Measurements from ENCODE around the gene KCNQ1.

DNA sequence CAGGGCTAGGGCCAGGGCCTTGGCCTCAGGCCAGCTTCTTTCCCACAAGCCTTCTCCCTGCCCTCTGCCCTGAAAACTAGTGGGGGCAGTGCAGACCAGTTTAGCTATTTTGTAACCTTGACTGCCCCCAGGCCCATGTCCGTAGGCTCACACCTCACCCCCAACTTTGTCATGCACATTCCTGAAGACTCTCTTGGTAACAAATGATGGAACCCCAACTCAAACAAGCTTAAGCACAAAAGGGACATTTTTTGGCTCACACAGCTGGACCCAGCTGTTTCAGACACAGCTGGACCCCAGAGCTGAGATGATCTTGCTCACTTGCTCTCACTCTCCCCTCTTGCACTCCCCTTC, 208.4 kb downstream of the KCNQ1 start:
- TF ChIP-seq, protein P1, sequence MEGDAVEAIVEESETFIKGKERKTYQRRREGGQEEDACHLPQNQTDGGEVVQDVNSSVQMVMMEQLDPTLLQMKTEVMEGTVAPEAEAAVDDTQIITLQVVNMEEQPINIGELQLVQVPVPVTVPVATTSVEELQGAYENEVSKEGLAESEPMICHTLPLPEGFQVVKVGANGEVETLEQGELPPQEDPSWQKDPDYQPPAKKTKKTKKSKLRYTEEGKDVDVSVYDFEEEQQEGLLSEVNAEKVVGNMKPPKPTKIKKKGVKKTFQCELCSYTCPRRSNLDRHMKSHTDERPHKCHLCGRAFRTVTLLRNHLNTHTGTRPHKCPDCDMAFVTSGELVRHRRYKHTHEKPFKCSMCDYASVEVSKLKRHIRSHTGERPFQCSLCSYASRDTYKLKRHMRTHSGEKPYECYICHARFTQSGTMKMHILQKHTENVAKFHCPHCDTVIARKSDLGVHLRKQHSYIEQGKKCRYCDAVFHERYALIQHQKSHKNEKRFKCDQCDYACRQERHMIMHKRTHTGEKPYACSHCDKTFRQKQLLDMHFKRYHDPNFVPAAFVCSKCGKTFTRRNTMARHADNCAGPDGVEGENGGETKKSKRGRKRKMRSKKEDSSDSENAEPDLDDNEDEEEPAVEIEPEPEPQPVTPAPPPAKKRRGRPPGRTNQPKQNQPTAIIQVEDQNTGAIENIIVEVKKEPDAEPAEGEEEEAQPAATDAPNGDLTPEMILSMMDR (CRISPR knock-in tag; IDR thresholded peaks at IDR 0.05), result no peak
- TF ChIP-seq, protein P2, sequence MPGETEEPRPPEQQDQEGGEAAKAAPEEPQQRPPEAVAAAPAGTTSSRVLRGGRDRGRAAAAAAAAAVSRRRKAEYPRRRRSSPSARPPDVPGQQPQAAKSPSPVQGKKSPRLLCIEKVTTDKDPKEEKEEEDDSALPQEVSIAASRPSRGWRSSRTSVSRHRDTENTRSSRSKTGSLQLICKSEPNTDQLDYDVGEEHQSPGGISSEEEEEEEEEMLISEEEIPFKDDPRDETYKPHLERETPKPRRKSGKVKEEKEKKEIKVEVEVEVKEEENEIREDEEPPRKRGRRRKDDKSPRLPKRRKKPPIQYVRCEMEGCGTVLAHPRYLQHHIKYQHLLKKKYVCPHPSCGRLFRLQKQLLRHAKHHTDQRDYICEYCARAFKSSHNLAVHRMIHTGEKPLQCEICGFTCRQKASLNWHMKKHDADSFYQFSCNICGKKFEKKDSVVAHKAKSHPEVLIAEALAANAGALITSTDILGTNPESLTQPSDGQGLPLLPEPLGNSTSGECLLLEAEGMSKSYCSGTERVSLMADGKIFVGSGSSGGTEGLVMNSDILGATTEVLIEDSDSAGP (CRISPR knock-in tag; IDR thresholded peaks at IDR 0.05; ENCODE audit: borderline replicate concordance), result no peak
- TF ChIP-seq ERF (CRISPR knock-in tag; IDR thresholded peaks at IDR 0.05), result no peak
- TF ChIP-seq, protein P3, sequence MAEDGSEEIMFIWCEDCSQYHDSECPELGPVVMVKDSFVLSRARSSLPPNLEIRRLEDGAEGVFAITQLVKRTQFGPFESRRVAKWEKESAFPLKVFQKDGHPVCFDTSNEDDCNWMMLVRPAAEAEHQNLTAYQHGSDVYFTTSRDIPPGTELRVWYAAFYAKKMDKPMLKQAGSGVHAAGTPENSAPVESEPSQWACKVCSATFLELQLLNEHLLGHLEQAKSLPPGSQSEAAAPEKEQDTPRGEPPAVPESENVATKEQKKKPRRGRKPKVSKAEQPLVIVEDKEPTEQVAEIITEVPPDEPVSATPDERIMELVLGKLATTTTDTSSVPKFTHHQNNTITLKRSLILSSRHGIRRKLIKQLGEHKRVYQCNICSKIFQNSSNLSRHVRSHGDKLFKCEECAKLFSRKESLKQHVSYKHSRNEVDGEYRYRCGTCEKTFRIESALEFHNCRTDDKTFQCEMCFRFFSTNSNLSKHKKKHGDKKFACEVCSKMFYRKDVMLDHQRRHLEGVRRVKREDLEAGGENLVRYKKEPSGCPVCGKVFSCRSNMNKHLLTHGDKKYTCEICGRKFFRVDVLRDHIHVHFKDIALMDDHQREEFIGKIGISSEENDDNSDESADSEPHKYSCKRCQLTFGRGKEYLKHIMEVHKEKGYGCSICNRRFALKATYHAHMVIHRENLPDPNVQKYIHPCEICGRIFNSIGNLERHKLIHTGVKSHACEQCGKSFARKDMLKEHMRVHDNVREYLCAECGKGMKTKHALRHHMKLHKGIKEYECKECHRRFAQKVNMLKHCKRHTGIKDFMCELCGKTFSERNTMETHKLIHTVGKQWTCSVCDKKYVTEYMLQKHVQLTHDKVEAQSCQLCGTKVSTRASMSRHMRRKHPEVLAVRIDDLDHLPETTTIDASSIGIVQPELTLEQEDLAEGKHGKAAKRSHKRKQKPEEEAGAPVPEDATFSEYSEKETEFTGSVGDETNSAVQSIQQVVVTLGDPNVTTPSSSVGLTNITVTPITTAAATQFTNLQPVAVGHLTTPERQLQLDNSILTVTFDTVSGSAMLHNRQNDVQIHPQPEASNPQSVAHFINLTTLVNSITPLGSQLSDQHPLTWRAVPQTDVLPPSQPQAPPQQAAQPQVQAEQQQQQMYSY (CRISPR knock-in tag; IDR thresholded peaks at IDR 0.05), result no peak
- TF ChIP-seq ZNF570 (CRISPR knock-in tag; IDR thresholded peaks at IDR 0.05; ENCODE audit: borderline replicate concordance), result no peak
- no peak for TF ChIP-seq TAF15 (IDR thresholded peaks at IDR 0.05; ENCODE audit: low read depth, low read length, poor library complexity, severe bottlenecking)
- TF ChIP-seq, protein P4, sequence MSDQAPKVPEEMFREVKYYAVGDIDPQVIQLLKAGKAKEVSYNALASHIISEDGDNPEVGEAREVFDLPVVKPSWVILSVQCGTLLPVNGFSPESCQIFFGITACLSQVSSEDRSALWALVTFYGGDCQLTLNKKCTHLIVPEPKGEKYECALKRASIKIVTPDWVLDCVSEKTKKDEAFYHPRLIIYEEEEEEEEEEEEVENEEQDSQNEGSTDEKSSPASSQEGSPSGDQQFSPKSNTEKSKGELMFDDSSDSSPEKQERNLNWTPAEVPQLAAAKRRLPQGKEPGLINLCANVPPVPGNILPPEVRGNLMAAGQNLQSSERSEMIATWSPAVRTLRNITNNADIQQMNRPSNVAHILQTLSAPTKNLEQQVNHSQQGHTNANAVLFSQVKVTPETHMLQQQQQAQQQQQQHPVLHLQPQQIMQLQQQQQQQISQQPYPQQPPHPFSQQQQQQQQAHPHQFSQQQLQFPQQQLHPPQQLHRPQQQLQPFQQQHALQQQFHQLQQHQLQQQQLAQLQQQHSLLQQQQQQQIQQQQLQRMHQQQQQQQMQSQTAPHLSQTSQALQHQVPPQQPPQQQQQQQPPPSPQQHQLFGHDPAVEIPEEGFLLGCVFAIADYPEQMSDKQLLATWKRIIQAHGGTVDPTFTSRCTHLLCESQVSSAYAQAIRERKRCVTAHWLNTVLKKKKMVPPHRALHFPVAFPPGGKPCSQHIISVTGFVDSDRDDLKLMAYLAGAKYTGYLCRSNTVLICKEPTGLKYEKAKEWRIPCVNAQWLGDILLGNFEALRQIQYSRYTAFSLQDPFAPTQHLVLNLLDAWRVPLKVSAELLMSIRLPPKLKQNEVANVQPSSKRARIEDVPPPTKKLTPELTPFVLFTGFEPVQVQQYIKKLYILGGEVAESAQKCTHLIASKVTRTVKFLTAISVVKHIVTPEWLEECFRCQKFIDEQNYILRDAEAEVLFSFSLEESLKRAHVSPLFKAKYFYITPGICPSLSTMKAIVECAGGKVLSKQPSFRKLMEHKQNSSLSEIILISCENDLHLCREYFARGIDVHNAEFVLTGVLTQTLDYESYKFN (CRISPR knock-in tag; conservative IDR thresholded peaks at IDR 0.05), result no peak
- no peak for TF ChIP-seq ZKSCAN8 (CRISPR knock-in tag; IDR thresholded peaks at IDR 0.05; ENCODE audit: borderline replicate concordance)
- no peak for TF ChIP-seq MTA1 (CRISPR knock-in tag; IDR thresholded peaks at IDR 0.05; ENCODE audit: borderline replicate concordance)

Data from HepG2 (cell line).